ENCODE data around the gene ZBTB12. TPM values are rescaled to one million over a fixed set of nuclear protein-coding genes. Genes with fewer than 3 reads are reported as not detected.

The ZBTB12 gene
- total and polyA plus RNA-seq, 2 of the 13 experiments (the other 11 are each of a cell fraction or from before 2014, with no cell fraction given) = 4.8 to 6.0 TPM

DNA sequence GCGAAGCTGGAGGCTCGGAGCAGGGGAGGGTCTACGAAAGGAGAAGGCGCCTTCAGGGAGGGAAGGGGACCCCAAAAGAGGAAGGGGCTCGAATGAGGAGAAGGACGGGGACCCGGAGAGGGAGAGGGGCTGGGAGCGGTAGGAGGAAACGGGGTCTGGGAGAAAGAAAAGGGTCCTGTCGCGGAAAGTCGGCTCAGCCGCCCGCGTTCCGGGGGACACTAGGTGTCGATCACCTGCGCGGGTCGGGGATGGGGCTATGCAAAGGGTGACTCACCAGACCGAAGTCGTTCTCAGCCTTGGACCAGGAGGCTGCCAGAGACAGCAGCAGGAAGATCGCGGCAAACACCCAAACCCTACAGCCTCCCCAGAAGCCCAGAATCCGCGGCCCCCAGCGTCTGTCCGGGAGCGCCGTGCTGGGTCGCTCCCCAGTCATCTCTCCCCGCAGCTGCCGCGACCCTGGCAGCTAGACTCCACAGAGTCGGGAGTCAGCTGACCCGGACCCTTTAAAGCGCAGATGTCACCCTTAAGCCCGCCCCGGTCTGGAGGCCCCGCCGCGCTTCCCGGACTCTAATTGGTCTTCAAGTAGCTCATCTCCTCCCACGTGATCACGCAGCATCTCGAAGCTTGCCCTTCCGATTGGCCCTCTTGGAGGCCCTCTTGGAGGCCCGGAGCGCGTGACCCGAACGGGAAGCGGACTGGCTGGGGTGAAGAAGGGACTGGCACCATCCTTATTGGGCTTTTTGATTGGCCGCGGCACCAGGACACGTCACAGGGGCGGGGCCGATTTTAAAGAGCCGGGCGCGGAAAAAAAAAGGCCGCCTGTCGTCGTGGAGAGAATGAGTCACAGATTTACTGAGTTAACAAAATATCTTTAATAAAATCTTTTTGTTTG, 39.3 kb downstream of the ZBTB12 start, which contains the start of gene NEU1 (continued):
- TF ChIP-seq ZNF709 (CRISPR knock-in tag; IDR thresholded peaks at IDR 0.05) (no peak), ONECUT2 (CRISPR knock-in tag; IDR thresholded peaks at IDR 0.05) (0 out of 2 replicates have a peak, but pooled peaks have one; percentile 40), RCOR2 (CRISPR knock-in tag; IDR thresholded peaks at IDR 0.05) (no peak)
- TF ChIP-seq, protein P1, sequence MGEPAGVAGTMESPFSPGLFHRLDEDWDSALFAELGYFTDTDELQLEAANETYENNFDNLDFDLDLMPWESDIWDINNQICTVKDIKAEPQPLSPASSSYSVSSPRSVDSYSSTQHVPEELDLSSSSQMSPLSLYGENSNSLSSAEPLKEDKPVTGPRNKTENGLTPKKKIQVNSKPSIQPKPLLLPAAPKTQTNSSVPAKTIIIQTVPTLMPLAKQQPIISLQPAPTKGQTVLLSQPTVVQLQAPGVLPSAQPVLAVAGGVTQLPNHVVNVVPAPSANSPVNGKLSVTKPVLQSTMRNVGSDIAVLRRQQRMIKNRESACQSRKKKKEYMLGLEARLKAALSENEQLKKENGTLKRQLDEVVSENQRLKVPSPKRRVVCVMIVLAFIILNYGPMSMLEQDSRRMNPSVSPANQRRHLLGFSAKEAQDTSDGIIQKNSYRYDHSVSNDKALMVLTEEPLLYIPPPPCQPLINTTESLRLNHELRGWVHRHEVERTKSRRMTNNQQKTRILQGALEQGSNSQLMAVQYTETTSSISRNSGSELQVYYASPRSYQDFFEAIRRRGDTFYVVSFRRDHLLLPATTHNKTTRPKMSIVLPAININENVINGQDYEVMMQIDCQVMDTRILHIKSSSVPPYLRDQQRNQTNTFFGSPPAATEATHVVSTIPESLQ (CRISPR knock-in tag; conservative IDR thresholded peaks at IDR 0.05) = 0 out of 2 replicates have a peak, but pooled peaks have one; percentile 51
- TF ChIP-seq, protein P2, sequence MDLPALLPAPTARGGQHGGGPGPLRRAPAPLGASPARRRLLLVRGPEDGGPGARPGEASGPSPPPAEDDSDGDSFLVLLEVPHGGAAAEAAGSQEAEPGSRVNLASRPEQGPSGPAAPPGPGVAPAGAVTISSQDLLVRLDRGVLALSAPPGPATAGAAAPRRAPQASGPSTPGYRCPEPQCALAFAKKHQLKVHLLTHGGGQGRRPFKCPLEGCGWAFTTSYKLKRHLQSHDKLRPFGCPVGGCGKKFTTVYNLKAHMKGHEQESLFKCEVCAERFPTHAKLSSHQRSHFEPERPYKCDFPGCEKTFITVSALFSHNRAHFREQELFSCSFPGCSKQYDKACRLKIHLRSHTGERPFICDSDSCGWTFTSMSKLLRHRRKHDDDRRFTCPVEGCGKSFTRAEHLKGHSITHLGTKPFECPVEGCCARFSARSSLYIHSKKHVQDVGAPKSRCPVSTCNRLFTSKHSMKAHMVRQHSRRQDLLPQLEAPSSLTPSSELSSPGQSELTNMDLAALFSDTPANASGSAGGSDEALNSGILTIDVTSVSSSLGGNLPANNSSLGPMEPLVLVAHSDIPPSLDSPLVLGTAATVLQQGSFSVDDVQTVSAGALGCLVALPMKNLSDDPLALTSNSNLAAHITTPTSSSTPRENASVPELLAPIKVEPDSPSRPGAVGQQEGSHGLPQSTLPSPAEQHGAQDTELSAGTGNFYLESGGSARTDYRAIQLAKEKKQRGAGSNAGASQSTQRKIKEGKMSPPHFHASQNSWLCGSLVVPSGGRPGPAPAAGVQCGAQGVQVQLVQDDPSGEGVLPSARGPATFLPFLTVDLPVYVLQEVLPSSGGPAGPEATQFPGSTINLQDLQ (CRISPR knock-in tag; IDR thresholded peaks at IDR 0.05) = 0 out of 2 replicates have a peak, but pooled peaks have one; percentile 89
- TF ChIP-seq, protein P3, sequence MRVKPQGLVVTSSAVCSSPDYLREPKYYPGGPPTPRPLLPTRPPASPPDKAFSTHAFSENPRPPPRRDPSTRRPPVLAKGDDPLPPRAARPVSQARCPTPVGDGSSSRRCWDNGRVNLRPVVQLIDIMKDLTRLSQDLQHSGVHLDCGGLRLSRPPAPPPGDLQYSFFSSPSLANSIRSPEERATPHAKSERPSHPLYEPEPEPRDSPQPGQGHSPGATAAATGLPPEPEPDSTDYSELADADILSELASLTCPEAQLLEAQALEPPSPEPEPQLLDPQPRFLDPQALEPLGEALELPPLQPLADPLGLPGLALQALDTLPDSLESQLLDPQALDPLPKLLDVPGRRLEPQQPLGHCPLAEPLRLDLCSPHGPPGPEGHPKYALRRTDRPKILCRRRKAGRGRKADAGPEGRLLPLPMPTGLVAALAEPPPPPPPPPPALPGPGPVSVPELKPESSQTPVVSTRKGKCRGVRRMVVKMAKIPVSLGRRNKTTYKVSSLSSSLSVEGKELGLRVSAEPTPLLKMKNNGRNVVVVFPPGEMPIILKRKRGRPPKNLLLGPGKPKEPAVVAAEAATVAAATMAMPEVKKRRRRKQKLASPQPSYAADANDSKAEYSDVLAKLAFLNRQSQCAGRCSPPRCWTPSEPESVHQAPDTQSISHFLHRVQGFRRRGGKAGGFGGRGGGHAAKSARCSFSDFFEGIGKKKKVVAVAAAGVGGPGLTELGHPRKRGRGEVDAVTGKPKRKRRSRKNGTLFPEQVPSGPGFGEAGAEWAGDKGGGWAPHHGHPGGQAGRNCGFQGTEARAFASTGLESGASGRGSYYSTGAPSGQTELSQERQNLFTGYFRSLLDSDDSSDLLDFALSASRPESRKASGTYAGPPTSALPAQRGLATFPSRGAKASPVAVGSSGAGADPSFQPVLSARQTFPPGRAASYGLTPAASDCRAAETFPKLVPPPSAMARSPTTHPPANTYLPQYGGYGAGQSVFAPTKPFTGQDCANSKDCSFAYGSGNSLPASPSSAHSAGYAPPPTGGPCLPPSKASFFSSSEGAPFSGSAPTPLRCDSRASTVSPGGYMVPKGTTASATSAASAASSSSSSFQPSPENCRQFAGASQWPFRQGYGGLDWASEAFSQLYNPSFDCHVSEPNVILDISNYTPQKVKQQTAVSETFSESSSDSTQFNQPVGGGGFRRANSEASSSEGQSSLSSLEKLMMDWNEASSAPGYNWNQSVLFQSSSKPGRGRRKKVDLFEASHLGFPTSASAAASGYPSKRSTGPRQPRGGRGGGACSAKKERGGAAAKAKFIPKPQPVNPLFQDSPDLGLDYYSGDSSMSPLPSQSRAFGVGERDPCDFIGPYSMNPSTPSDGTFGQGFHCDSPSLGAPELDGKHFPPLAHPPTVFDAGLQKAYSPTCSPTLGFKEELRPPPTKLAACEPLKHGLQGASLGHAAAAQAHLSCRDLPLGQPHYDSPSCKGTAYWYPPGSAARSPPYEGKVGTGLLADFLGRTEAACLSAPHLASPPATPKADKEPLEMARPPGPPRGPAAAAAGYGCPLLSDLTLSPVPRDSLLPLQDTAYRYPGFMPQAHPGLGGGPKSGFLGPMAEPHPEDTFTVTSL (CRISPR knock-in tag; IDR thresholded peaks at IDR 0.05; ENCODE audit: borderline replicate concordance) = peak; percentile 76; the same call in 1 of the 2 replicates
- TF ChIP-seq, protein P4, sequence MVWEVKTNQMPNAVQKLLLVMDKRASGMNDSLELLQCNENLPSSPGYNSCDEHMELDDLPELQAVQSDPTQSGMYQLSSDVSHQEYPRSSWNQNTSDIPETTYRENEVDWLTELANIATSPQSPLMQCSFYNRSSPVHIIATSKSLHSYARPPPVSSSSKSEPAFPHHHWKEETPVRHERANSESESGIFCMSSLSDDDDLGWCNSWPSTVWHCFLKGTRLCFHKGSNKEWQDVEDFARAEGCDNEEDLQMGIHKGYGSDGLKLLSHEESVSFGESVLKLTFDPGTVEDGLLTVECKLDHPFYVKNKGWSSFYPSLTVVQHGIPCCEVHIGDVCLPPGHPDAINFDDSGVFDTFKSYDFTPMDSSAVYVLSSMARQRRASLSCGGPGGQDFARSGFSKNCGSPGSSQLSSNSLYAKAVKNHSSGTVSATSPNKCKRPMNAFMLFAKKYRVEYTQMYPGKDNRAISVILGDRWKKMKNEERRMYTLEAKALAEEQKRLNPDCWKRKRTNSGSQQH (CRISPR knock-in tag; IDR thresholded peaks at IDR 0.05; ENCODE audit: low read depth) = peak; percentile 73; the same call in 1 of the 2 replicates
- TF ChIP-seq, protein P5, sequence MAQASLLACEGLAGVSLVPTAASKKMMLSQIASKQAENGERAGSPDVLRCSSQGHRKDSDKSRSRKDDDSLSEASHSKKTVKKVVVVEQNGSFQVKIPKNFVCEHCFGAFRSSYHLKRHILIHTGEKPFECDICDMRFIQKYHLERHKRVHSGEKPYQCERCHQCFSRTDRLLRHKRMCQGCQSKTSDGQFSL (CRISPR knock-in tag; IDR thresholded peaks at IDR 0.05) = 0 out of 2 replicates have a peak, but pooled peaks have one; percentile 10
- TF ChIP-seq, protein P6, sequence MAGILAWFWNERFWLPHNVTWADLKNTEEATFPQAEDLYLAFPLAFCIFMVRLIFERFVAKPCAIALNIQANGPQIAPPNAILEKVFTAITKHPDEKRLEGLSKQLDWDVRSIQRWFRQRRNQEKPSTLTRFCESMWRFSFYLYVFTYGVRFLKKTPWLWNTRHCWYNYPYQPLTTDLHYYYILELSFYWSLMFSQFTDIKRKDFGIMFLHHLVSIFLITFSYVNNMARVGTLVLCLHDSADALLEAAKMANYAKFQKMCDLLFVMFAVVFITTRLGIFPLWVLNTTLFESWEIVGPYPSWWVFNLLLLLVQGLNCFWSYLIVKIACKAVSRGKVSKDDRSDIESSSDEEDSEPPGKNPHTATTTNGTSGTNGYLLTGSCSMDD (CRISPR knock-in tag; IDR thresholded peaks at IDR 0.05) = no peak

All from HepG2 (cell line).